GM21576 (cell line): ENCODE measurements around the gene SLC9A9.

Experiments used
- ATAC-seq: cut with Tn5 transposase; IDR thresholded peaks from one replicate; pipeline ENCODE4 v1.9.1; 2021; ENCODE audit warnings: mild to moderate bottlenecking, moderate library complexity; ENCODE audit not compliant: unreplicated experiment

Gene SLC9A9

DNA sequence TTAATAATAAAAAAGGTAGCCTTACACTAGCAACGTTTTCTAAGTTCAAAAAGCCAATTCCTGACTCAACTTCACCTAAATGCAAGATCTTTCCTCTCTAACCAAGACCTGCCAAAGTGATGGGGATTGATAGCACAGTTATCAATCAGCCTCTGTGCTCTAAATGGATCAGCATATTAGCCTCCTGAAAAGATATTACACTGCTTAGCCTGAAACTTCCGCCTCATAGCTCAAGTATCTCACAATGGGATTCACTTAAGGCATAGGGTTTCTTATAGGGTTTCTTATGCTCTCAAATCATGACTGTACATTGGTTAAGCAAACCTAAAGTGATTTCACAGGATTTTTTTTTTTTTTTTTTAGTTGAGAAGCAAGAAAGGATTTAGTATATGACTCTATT lies 436 bp upstream of the SLC9A9 start:
- ATAC-seq = no peak

DNA sequence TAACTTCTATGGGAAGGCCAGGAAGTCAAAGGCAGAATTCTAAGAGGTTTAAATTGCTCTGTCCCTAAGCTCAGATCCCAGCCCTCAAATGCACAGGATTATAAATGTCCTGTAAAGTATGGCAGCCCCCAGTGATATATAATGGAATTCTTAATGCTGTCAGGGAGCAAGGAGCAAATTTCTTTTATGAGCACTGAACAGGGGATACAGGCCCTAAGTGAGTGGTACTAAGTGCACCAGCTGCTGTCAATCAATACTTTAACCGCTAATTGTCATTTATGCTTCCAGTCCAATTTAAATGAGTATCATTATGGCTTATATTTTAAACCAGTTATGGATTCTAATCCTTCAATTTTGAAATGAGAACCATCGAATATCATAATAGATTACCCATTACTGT lies 4.7 kb downstream of the SLC9A9 start:
- ATAC-seq = no peak

DNA sequence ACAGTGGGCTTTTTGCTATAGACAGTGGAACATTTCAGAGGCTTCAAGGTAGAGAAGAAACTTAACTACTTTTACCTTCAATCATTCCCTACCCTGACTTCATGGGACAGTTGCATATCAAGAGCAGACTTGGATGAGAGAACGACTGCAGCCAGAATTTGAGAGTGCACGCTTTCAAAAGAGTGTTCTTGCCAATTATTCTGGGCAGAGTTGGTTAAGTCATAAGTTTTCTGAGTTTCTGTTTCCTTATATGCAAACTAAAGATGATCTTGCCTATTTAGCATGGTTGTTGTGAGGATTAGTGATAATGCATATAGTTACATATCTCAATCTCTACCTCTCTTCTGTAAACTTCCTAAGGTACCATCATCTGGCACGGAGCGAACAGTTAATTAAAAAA lies 7.6 kb downstream of the SLC9A9 start:
- no peak for ATAC-seq

DNA sequence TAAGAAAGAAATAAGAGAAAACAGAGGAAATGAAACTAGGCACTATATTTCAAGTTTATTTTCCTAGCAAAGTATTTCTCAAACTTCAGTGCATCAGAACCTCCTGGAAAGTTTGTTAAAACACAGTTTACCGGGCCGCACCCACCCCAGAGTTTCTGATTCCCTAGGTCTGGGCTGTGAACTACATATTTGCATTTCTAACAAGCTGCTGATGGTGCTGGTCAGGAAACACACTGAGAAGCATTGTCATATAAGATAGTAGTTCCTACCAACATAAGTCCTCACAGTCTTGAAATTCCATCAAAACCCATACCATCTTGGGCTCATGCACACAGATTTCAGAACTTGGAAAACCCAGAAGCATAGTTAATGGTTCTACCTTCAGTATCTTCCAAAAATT lies 8.3 kb downstream of the SLC9A9 start:
- peak; percentile 55 for ATAC-seq

GRCh38 chr3:143837076-143837475 lies 11.2 kb downstream of the SLC9A9 start:
- no peak for ATAC-seq

- no peak for ATAC-seq
Measured at GRCh38 chr3:143835312-143835711, 13.0 kb downstream of the SLC9A9 start.

DNA sequence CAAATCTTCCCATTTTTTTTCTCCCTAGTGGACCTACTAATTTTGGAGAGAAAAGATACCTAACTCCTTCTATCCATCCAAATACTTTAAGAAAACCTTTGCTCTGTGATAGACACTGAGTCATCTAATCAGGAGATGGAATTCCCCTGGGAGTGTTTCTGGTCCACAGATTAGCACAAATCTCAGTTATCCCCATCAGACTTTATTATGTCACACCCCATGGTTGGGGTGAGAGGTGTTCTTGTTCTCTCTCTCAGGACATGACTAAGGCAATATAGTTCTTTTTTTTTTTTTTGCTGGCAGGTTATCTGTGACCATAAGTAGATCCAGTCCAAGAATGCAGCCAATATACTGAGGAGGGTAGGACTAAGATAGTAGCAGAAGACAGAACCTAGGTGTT lies 15.8 kb downstream of the SLC9A9 start:
- ATAC-seq = peak; percentile 29

DNA sequence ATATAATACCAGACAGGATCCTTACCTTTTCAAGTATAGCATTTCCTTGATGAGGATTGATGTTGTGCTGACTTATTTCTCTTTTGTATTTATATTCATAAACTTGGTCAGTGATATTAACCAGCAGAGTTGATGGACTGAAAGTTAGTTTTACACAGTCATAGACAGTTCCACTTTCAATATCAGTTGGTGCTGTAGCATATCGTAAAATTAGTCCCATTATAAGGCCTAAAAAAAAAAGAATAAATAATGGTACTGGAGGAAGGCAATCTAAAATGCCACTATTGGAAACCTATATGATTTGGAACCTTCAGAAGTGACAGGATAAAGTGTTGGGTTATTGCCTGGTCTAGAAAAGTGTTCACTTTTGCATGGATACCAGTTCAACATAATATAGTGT lies 16.3 kb downstream of the SLC9A9 start:
- peak; percentile 71 for ATAC-seq

GRCh38 chr3:143831208-143831607 lies 17.1 kb downstream of the SLC9A9 start:
- no peak for ATAC-seq

DNA sequence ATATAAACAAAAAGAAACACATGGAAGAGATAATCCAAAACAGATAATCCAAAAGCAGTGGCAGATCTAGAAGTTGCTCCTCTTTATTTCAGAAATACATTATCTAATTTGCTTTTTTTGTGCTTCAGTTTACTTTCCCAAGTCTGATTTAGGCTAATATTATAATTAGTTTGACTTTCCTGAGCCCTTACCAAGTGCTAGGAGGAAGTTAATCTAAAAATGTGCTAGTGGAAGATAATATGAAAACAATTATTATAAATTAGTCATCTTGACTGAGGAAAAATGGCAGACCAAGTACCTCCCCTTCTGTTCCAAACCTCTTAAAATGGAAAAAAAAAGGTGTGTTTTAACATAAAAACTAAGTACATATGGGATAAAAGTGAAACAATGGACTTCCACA lies 17.5 kb downstream of the SLC9A9 start:
- ATAC-seq = no peak

- no peak for ATAC-seq
Measured at GRCh38 chr3:143830063-143830462, 18.2 kb downstream of the SLC9A9 start.

GRCh38 chr3:143827425-143827824 lies 20.8 kb downstream of the SLC9A9 start:
- ATAC-seq = no peak

DNA sequence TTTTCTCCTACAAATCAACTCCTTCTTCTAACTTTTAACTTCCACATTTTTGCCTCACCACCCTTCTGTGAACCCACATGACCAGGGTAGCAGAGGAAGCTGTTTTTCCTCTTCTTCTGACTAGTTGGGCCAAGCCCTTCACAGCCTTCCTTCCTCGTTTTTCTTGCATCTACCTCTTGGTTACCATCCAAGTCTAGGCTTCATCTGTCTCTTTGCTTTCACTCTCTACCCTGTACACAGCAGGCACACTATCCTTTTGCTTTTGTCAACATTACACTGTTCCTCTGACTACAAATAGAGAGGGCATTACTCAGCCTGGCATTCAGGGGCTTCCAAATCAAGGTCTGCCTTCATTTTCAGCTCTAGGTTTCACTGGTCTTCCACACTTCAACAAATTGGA lies 22.0 kb downstream of the SLC9A9 start:
- ATAC-seq = no peak

DNA sequence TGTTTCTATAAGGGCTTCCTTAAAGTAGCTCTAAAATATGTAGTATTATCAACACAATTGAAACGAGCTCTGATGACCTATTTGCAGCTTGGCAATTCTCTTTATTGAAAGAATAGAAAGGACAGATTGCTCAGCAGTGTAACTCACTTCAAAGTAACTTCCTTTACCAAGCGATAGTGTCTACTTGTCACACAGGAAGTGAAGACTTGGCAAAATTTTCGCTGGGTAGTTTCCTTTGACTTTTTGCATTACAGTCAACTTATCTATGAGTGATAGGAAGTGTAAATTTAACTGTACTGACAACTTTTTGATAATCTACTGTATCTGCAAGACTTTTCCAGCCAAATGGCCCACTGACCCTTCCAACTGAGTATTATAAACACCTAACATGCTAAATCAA lies 22.8 kb downstream of the SLC9A9 start:
- peak; percentile 84 for ATAC-seq

DNA sequence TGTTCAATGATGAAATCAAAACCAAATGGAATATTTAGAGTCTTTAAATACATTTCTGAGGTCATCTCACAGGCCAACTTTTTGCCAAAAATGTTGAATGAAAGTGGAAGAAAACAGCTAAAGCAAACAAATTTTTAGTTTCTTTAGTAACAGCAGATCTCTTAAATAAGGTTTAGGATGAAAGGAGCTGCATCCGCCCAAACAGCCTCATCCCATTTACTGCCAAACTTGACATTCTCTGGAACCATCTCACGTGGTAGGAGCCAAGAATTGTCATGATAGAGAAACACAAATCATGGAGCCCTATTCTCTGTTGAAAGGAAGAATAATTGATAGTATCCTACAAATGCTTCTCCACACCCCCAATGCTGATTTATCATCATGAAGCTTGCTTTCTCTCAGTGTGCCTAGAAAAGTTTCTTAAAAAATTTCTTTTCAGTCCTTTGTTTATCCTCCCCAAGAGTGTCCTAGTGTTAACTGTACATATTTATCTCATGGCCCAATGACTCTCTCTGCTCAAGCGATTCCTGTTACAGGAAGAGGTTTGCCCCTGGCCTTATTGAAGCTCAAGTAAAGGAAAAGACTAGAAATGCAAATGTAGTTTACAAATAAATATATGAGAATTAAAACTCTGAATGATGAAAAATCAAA lies 23.4 kb downstream of the SLC9A9 start:
- no peak for ATAC-seq

GRCh38 chr3:143822798-143823197 lies 25.5 kb downstream of the SLC9A9 start:
- no peak for ATAC-seq

GRCh38 chr3:143822374-143822773 lies 25.9 kb downstream of the SLC9A9 start:
- no peak for ATAC-seq

GRCh38 chr3:143821862-143822261 lies 26.4 kb downstream of the SLC9A9 start:
- no peak for ATAC-seq

GRCh38 chr3:143820466-143821221 lies 27.6 kb downstream of the SLC9A9 start:
- no peak for ATAC-seq

GRCh38 chr3:143819890-143820289 lies 28.4 kb downstream of the SLC9A9 start:
- no peak for ATAC-seq

DNA sequence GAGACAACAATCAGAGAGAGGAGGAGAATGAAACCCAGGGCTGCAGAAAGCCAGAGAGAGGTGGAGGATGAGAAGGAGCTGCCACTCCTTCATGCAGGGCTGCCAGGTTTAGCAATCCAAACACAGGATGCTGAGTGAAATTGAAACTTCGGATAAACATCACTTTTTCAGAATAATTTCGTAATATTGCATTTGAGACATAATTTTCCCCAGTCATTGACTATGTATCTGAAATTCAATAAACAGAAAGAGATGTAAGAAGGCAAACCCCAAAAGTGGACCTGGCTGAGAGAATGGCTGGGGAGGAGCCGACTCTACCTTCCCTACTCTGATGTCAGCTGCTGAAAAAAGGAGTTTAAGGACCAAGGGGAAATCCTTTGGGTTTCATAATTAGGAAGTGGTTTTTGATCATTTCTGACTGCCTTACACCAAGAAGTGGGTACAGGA lies 33.8 kb downstream of the SLC9A9 start:
- ATAC-seq = peak; percentile 53

DNA sequence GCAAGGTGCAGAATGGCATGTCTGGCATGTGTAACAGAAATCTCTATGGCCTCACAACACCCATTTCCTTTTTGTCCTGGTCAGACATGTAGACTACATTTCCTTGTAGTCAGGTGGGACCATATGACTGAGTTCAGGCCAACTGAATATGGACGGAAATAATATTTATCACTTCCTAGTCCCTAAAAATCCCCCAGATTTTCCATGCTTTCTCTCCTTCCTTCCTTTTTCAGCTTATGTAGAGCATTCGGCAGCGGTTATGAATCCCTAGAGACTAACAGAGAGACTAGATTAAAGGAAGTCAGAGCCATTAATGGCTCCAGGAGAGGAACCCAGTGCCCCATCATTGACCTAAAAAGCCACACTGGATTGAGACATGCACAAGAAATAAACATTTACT lies 35.8 kb downstream of the SLC9A9 start:
- no peak for ATAC-seq

GRCh38 chr3:143811602-143812001 lies 36.7 kb downstream of the SLC9A9 start:
- ATAC-seq = no peak
